Stimulated activated CD4-positive, alpha-beta T cell treated with anti-CD3 and anti-CD28 coated beads, Interleukin-12 subunit alpha, Interleukin-12 subunit beta, amount 100 ng/mL, for 4 hours (primary cell): ENCODE results near the gene VSTM2A.
"Not testable (repeated sequence)": the region's sequence is repeated elsewhere in the genome, so short reads cannot be mapped to it uniquely, and the experiment has no call there.

Experiments used
- DNase-seq: peaks from one replicate; pipeline ENCODE4 v3.0.0-alpha.2; 2020

The VSTM2A gene, protein sequence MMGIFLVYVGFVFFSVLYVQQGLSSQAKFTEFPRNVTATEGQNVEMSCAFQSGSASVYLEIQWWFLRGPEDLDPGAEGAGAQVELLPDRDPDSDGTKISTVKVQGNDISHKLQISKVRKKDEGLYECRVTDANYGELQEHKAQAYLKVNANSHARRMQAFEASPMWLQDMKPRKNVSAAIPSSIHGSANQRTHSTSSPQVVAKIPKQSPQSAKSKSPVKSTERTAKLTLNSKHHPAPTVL

DNA sequence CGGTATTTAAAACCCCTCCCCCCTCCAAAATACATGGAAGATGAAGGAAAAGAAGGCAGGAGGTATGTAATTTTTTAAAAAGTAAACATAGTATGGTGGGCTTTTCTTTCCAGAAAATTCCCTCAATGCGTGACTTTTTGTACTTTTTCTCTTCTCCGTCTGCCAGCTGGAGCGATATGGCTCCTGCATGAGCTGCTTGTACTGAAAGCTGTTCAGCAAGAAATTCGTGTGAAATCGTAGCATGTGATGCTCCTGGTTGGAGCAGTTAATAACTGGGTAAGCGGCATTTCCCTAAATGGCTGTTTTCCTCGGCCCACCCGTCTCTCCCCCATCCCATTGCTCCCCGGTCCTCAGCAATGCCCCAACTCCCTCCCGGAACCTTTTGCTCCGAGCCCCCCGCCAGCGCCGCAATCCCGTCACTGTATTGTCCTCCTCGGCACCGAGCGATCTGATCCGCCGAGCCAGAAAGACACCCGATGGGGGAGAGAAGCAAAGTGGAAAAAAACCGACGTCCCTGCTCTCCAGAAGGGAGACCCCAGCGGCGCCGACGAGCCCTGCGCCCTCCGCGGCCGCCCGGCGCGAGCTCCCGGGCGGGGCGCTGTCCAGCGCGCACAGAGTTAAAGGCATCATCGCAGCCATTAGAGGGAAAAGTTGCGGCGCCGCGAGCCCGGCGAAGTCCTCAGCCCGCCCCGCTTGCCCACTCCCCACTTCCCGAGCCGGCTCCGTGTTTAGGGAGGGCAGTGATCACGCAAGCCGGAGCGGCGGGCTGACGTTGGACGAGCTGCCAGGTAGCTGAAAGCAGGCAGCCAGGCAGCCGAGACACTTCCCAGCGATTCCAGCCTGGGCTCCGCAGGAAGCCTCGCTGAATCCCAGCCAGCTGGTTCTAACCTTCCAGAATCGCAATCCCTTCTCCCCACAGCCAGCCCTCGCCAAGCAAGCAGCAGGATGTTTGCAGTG lies at the start of gene VSTM2A:
VSTM2A (plus strand) TSS at position 707 of the 957 bp plus-strand sequence. CDS start 356 bp downstream, outside the sequence.
- no peak for DNase-seq

GRCh38 chr7:54504531-54504930 lies 37.6 kb upstream of the VSTM2A start:
- DNase-seq, result not testable (repeated sequence)

DNA sequence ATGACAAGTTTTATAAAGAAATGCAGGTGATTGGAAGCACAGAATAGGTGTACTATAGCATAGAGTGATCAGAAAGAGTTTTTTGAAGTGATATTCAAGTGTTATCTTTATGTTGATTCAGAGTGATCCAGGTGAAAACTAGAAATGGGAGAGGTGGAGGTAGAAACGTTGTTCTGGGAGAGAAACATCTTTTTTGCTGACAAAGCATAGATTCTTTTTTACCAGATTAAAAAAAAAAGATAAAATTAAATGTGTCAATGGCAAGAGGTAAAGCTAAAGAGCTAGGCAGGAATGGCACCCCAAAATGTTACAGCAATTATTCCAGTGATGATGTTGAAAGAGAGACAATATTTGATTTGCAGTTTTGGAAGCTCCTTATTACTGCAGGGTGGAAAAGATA lies 12.6 kb upstream of the VSTM2A start:
- DNase-seq, result no peak

DNA sequence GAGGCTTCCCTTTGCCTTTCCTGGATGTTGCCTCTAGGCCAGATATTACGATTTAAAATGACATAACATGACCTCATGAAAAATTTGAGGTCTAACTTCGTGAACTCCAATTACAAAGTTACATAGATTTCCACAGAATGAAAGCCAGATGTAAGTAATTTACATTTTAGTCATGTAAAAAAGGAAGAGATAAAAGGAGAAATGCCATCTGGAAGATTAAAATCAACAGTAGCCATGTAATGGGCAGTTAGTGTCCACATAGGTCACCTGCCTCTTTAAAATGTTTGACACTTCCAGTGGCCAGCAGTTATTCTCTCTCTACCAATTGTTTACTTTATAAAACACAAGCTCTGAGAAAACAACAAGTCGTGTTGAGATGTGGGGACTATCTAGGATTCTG lies 4.1 kb upstream of the VSTM2A start:
- no peak for DNase-seq

DNA sequence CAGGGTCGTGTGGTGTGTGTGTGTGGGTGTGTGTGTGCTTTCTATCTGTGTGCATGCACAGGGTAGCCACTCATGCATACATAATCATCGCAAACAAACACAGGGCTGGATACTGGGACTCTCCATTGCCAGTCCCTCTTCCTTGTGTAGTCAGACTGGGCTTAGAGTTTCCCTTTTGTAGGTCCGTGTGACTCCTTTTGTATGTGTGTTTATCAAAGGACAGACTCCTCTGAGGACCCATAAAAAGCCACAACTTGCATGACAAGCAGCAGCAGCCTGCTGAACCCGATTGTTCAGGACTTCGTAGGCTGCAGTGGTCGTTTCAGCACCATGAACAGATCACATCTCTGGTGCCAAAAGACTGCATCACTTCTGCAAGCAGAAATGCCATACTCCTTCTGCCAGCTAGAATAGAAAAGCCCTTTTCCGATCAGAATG lies 895 bp downstream of the VSTM2A start:
- no peak for DNase-seq

DNA sequence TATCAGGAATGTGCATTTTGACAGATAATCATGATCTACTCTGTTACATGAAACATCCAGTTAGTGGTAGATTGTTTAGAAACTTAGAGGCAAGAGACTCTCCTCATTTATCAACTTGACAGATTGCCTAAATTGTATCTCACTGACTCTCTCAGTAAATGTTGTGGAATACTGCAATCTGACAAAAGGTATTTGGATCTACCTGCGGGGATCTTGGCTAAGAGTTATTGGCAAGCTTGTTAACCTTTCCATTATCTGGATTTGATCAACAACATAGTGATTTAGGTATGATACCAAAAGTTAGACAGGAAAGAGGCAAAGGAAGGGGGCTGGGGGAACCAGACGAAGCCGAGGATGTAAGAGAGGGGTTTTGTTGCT lies 2.0 kb downstream of the VSTM2A start:
- no peak for DNase-seq

DNA sequence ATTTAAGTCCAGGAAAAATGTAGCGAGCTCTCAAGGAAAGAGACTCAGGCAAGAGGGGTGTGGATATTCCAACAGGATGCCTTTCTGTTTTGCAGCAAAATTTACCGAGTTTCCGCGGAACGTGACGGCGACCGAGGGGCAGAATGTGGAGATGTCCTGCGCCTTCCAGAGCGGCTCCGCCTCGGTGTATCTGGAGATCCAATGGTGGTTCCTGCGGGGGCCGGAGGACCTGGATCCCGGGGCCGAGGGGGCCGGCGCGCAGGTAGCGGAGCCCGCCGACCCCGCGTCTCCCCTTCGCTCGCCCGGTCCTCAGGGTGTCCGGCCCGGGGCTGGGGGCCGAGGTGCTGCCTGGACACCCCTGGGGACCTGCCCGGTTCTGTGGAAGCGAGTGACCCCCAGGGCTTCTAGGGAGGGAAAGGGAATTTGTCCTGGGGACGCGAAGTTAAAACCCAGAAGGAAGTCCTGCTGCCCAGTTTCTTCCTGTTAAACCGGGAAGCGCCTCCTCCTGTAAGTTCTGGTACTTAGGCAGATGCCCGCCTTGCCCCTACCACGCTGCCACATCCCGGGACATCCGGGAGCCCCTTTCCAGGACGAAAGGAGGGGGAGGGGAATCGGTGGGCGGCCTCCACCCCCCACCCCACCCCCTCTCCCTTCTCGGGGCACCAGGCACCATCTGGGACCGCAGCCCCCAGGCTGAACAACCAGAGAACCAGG lies 2.5 kb downstream of the VSTM2A start:
- no peak for DNase-seq

DNA sequence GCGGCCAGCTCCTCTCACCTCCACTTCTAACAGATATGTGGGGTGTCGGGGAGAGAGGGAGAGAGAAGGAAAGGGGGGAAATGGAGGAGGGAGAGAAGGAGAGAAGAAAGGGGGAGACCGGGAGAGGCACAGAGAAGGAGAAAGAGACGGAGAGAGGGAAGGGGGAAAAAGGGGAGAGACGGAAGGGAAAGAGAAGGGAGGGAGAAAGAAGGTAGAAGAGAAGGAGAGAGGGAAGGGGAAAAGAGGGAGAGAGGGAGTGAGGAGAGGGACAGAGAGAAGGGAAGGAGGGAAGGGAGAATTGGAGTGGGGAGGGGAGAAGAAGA lies 3.0 kb downstream of the VSTM2A start:
- DNase-seq, result no peak

DNA sequence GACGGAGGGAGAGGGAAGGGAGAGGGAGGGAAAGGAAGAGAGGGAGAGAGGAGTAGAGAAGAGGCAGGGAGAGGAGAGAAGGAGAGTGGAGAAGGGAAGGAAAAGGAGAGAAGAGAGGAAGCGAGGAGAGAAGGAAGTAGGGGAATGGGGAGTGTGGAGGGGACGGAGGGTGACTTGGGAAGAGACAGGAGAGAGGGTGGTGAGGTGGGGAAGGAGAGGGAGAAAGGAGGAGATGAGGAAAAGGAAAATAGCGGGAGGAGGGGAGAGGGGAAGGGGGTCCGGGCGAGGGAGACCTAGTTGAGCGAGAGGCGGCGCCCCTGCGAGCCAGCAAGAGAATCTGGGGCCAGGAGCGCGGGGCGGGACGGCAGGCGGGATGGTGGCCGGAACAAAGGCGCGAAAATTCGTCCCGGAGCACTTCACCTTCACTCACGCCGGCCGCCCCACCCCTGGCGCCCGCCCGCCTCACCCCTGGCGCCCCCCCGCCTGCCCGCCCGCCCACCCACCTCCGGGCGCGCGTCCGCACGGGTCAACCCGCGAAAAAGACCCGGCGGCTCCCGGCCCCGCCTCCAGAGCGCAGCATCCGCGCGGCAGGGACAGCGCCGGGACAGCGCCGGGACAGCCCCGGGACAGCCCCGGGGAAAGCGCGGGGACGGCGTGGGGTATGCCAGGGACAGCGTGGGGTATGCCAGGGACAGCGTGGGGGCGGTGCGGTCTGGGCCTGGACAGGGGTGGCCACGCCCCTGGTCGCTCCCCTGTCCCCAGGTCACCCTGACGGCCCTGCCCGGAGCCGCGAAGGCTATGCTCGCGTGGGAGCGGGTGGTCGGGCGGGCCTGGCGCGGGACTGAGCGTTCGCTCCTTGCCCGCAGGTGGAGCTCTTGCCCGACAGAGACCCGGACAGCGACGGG lies 4.2 kb downstream of the VSTM2A start:
- DNase-seq, result no peak

GRCh38 chr7:54546986-54547314 lies 4.8 kb downstream of the VSTM2A start:
- no peak for DNase-seq

GRCh38 chr7:54550471-54550870 lies 8.3 kb downstream of the VSTM2A start:
- DNase-seq, result no peak

GRCh38 chr7:54556121-54556520 lies 13.9 kb downstream of the VSTM2A start:
- no peak for DNase-seq

DNA sequence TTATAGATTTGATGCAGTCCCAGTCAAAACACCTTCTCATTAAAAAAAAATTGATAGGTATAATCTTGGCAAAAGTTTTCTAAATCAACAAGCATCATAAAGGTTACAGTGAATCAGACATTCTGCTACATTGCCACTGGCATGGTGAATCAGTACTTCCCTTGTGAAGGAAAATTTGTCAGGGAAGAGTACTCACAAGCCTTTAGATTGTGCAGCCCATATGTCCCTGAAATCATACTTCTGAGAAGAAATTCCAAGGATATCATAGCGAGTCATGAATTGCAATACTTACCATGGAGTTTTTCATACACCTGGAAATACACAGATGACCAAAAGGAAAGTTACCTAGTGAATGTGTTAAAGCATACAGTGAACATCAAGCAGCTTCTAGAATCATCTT lies 17.2 kb downstream of the VSTM2A start:
- no peak for DNase-seq

DNA sequence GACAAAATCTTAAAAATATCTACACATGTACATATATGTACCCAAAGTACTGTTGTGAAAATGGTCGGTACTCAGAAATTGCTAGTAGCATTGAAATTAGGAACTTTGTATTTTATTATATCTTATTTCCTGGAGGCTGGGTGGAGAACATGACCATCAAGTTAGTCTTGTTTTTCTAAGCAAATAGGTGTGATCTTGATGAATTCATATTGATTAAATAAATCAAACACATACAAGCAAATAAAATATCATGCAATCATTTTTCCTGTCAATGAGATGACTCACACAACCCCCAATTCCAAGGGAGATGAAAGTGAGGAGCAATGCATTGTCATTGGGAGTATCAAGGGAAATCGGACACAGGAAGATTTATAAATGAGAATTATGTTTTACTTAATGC lies 18.0 kb downstream of the VSTM2A start:
- DNase-seq, result no peak

DNA sequence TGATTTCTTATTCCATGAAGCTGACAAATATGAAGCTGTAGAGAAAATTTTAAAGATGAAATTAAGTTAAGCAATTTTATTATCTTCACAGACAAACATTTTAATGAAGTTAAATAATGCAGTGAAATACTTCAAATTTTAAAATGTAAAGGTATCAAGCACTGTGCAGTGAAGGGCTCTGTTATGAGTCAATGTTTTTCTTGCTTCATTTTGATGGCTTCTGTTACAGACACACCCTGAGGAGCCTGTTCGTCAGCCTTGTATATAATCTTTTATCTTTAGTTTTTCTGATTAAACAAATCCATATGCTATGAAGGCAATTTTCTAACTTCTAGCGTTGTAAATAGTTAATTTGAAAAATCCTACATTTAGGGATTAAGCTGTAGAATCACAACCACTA lies 18.5 kb downstream of the VSTM2A start:
- no peak for DNase-seq

GRCh38 chr7:54563329-54563916 lies 21.2 kb downstream of the VSTM2A start:
- no peak for DNase-seq

DNA sequence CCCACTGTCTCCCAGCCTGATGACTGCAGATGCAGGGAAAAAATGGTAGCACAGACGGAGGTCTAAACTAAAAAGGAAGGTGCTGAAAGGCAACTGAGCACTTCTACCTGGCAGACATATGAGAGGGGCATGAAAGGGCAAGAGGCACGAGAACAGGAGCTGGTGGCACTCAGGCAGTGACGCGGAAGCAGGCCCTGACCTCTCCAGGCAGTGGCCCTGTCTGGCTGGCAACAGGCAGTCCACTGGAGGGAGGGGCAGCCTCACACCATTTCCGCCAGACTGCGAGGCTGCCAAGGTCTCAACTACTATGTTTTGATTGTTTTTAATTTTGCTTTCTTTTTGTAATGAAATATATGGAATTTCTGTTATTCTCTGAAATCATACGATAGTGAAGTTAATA lies 23.3 kb downstream of the VSTM2A start:
- DNase-seq, result no peak

- DNase-seq, result no peak
These were observed 39.3 kb downstream of the VSTM2A start for GRCh38 chr7:54581511-54581910.

DNA sequence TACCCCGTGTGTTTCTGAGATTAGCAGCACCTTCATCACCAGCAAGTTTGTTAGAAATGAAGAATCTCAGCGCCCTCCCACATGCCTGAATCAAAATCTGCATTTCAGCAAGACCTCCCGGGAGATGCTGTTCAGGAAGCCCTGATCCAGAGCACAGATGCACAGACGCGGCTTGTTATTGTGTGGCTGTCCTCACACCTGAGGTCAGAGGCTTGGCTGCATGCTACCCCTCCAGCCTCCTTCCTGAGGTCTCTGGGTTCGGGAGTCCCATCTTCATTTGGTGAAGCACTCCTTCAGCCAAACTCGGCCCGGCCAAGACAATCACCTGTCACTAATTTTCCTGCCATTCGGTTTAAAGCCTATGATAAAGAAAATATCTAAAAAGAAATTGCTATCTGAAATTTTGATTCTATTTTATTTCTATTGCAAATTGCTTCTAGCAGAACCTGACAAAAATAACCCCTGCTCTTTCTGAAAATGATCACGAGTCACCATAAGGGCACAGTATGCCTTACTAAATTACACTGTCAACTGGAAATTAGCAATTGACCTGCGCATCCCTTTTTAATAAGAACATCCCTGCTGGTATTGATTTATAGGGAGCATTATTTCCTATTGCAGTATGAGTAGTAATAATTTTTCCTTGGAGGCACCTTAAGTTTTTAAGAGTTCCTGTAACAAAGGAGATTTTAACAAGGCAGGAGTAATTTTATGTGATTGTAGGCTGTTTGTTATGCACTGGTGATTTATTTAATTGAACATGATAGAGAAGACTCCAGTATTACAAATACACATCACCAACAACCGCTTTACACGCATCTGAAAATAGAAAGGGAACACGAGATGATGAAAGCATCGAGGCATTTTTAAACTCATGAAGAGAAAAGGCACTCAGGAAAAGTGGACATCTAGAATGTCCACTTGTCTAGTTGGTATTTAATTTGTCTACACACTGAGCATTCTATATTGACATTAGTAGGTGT lies 49.5 kb downstream of the VSTM2A start:
- no peak for DNase-seq

DNA sequence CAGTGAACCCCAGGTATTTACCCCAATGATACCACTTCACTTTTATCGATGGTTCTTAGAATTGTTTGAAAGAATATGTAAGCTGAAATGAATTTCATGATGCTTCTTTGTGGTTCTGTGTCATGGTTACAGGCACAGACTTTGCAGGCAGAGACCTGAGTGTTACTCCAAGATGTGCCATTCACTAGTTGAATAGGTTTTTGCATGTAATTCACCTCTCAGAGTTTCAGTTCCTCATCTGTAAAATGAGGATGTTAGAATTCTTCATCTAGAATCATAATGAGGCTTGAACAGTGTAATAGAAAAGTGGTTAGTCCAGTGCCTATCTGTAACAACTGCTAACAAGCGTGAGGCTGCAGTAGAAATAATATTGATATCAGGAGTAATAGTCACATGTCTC lies 54.6 kb downstream of the VSTM2A start:
- DNase-seq, result no peak

GRCh38 chr7:54615537-54615936 lies 73.4 kb downstream of the VSTM2A start:
- no peak for DNase-seq
